ENCODE results near the gene SLC25A44. TPM values are rescaled to one million over a fixed set of nuclear protein-coding genes. Genes with fewer than 3 reads are reported as not detected.

The SLC25A44 gene
- total RNA-seq, 1 donor from 2014 or later: 16.3 TPM

DNA sequence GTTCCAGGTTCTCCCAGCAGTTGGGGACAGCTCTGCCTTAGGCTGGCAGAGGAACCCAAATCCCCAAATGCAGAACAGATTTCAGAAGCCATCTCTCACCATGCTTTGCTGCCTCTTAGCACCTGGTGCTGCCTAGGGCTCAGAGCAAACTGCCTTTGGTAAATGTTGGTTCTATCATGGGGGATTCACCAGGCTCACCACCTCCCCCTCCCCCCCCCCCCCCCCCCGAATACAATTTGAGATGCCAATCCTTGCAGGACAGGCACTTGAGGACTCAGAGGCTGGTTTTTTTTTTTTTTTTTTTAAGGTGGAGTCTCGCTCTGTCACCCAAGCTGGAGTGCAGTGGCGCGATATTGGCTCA is 54.4 kb downstream of the SLC25A44 start:
- intact Hi-C loops (cut with DNase I): no loop called here

DNA sequence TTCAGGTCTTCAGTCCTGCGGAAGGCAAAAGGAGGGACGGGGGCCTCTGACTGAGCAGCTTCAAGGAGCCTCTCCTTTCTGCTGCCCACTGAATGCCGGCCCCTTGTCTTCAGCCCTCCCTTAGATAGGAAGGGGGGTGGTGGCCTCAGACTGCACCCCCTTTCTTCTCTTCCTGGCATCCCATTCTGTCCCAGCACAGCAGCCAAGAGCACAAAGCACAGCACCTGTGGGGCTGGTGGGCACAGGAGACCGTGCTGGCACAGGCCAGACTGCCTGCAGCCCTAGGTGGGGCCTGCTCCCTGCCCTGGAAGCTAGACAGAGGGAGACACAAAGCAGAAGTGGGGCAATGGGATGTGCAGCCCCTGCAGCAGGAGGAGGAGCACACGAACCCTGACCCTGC is 55.7 kb downstream of the SLC25A44 start:
- no peak for DNase-seq (ENCODE audit: low spot score)
- no peak for ATAC-seq
- intact Hi-C loops (cut with DNase I): no loop called here

More for the DNA sequence above, 54.4 kb downstream of the SLC25A44 start:
- ATAC-seq: no peak
- DNase-seq (ENCODE audit: low spot score): no peak

- ATAC-seq (no peak), DNase-seq (ENCODE audit: low spot score) (no peak)
- intact Hi-C loops (cut with DNase I): no loop called here
These were observed 57.6 kb downstream of the SLC25A44 start for GRCh38 chr1:156251527-156251926.

DNA sequence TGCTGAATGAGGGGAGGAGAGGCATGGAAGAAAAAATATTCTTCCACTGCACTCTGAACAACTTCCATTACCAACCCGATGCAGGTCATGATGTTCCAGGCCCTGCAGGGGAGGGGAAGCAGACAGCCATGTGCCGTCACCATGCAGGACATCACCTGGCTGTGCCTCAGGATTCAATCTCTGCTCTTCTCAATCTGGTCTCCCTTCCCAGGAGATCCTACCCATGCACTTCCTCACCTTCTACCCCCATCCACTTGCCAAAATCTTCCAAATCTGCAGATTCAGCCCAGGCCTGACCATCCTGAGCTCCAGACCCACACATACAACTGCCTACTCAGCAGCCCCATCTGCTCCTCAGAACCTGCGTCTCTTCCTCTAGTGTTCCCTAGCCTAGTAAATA is 59.7 kb downstream of the SLC25A44 start:
- no peak for DNase-seq (ENCODE audit: low spot score)
- intact Hi-C loops (cut with DNase I): no loop called here
- ATAC-seq: no peak

DNA sequence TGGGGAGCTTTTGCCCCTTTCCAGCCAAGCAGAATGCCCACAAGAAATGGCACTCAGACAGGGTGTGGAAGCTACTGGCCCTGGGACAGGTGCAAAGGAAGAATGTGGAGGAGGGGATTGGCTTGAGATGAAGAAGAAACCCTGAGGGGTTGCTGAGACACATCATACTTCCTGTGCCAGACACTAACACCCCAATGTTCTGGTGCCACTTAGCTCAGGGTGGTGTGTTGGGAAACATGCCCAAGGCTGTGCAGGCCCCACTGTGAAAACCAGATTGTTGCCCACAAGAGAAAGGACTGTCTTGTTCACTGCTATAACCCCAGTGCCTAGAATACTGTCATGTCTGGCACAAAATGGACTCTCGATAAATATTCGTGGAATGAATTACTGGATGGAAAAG is 63.8 kb downstream of the SLC25A44 start:
- no peak for DNase-seq (ENCODE audit: low spot score)
- intact Hi-C loops (cut with DNase I): no loop called here
- no peak for ATAC-seq

DNA sequence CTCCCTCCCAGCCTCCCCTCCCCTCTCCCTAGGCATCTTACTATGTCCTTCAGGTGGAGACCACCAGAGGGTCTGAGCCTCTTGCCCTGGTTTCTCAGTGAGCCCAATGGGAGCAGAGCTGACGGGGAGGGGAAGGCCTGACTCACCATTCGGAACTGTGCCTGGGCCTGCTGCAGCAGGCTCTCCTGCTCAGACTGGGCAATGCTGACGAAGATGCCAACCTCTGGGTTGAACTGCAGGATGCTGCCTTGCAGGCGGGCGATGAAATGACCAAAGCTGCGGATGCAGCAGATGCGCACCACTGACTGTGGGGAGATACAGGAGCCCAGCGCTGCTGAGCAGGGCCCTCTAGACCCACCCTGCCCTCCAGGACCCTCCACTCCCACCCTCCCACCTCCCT is 65.0 kb downstream of the SLC25A44 start:
- ATAC-seq (no peak), DNase-seq (ENCODE audit: low spot score) (no peak)
- intact Hi-C loops (cut with DNase I): no loop called here

GRCh38 chr1:156259805-156260204 is 65.9 kb downstream of the SLC25A44 start:
- ATAC-seq: no peak
- no peak for DNase-seq (ENCODE audit: low spot score)
- intact Hi-C loops (cut with DNase I): no loop called here

GRCh38 chr1:156260896-156261295 is 67.0 kb downstream of the SLC25A44 start:
- DNase-seq (ENCODE audit: low spot score) (no peak), ATAC-seq (peak; percentile 28)
- intact Hi-C loops (cut with DNase I): no loop called here

Other genes starting within 250 kb of the SLC25A44 start
- 196 TPM for gene ARHGEF2, start 215.6 kb upstream of the SLC25A44 start, total RNA-seq
- 126 TPM for gene SSR2, start 173.2 kb upstream of the SLC25A44 start, total RNA-seq
- 37.6 TPM for gene UBQLN4, start 140.3 kb upstream of the SLC25A44 start, total RNA-seq
- 35.8 TPM for gene LAMTOR2, start 139.3 kb upstream of the SLC25A44 start, total RNA-seq
- gene RAB25, start 132.9 kb upstream of the SLC25A44 start, total RNA-seq: not detected
- 1.2 TPM for gene MEX3A, start 111.6 kb upstream of the SLC25A44 start, total RNA-seq
- gene LMNA, start 79.4 kb upstream of the SLC25A44 start, total RNA-seq: 322 TPM
- 8.4 TPM for gene SEMA4A, start 40.5 kb upstream of the SLC25A44 start, total RNA-seq
- 37.4 TPM for gene PMF1, start 18.9 kb downstream of the SLC25A44 start, total RNA-seq
- gene BGLAP, start 48.1 kb downstream of the SLC25A44 start, total RNA-seq: 5.1 TPM
- gene PAQR6, start 54.0 kb downstream of the SLC25A44 start, total RNA-seq: 48.9 TPM
- gene SMG5, start 88.7 kb downstream of the SLC25A44 start, total RNA-seq: 64.0 TPM
- gene TMEM79, start 90.2 kb downstream of the SLC25A44 start, total RNA-seq: 3.1 TPM
- gene GLMP, start 101.6 kb downstream of the SLC25A44 start, total RNA-seq: 39.0 TPM
- not detected for gene VHLL, start 105.2 kb downstream of the SLC25A44 start, total RNA-seq
- gene CCT3, start 144.2 kb downstream of the SLC25A44 start, total RNA-seq: 98.6 TPM
- not detected for gene TSACC, start 144.4 kb downstream of the SLC25A44 start, total RNA-seq
- not detected for gene RHBG, start 175.1 kb downstream of the SLC25A44 start, total RNA-seq